Glomerular visceral epithelial cell (primary cell): Measurements from ENCODE around the gene MAPK1IP1L.
"Not testable (repeated sequence)": the region's sequence is repeated elsewhere in the genome, so short reads cannot be mapped to it uniquely, and the experiment has no call there.

ENCODE experiments used
- DNase-seq: peaks from one replicate; pipeline ENCODE4 v3.0.0-alpha.2; 2016; ENCODE audit errors: extremely low spot score

The MAPK1IP1L gene

GRCh38 chr14:55051423-55052268 lies at the start of gene MAPK1IP1L:
TSS of gene MAPK1IP1L (plus strand) at chr14:55051647. CDS start at chr14:55061684, 10,037 bp downstream.
- peak; percentile 96 for DNase-seq

GRCh38 chr14:55005071-55005470 lies 46.4 kb upstream of the MAPK1IP1L start:
- DNase-seq, result peak; percentile 12

- DNase-seq, result no peak
Observed at GRCh38 chr14:55015006-55015405, 36.4 kb upstream of the MAPK1IP1L start.

GRCh38 chr14:55019968-55020554 lies 31.4 kb upstream of the MAPK1IP1L start:
- no peak for DNase-seq

- not testable (repeated sequence) for DNase-seq
Observed at GRCh38 chr14:55024365-55024764, 27.1 kb upstream of the MAPK1IP1L start.

GRCh38 chr14:55025948-55026347 lies 25.5 kb upstream of the MAPK1IP1L start:
- DNase-seq, result no peak

- no peak for DNase-seq
Observed at GRCh38 chr14:55026441-55026792, 25.0 kb upstream of the MAPK1IP1L start.

- peak; percentile 97 for DNase-seq
Observed at GRCh38 chr14:55026793-55027561, 24.5 kb upstream of the MAPK1IP1L start, which contains the start of the genes SOCS4 and WDHD1. TSS of gene SOCS4 (plus strand) at chr14:55027236. CDS start at chr14:55043042, 15,806 bp downstream. TSS of gene WDHD1 (minus strand) at chr14:55027099. CDS start at chr14:55026787, 312 bp downstream.

- no peak for DNase-seq
Observed at GRCh38 chr14:55028066-55028465, 23.4 kb upstream of the MAPK1IP1L start.

GRCh38 chr14:55028476-55028875 lies 23.0 kb upstream of the MAPK1IP1L start:
- no peak for DNase-seq

GRCh38 chr14:55031190-55031589 lies 20.3 kb upstream of the MAPK1IP1L start:
- no peak for DNase-seq

- DNase-seq, result not testable (repeated sequence)
Observed at GRCh38 chr14:55037995-55038394, 13.5 kb upstream of the MAPK1IP1L start.

GRCh38 chr14:55038708-55039107 lies 12.7 kb upstream of the MAPK1IP1L start:
- DNase-seq, result no peak

GRCh38 chr14:55043528-55043927 lies 7.9 kb upstream of the MAPK1IP1L start:
- DNase-seq, result no peak

GRCh38 chr14:55045087-55045486 lies 6.4 kb upstream of the MAPK1IP1L start:
- no peak for DNase-seq

- no peak for DNase-seq
Observed at GRCh38 chr14:55047301-55048053, 4.0 kb upstream of the MAPK1IP1L start.

- DNase-seq, result no peak
Observed at GRCh38 chr14:55048900-55049436, 2.5 kb upstream of the MAPK1IP1L start.

GRCh38 chr14:55051165-55051422 lies 353 bp upstream of the MAPK1IP1L start:
- no peak for DNase-seq

- no peak for DNase-seq
Observed at GRCh38 chr14:55052269-55052930, 953 bp downstream of the MAPK1IP1L start.

- DNase-seq, result no peak
Observed at GRCh38 chr14:55053018-55053417, 1.6 kb downstream of the MAPK1IP1L start.

GRCh38 chr14:55053500-55053899 lies 2.1 kb downstream of the MAPK1IP1L start:
- DNase-seq, result no peak
